Stimulated activated naive CD8-positive, alpha-beta T cell treated with anti-CD3 and anti-CD28 coated beads, Interleukin-15, Interleukin-2, amounts not matched to agents 100 ng/mL and 50 ng/mL, for 24 hours (primary cell): ENCODE results near the gene ESPL1.

Experiments used
- H3K27ac Mint-ChIP-seq: one replicate; pipeline ENCODE4 v1.8.0; 2021; ENCODE audit warnings: mild to moderate bottlenecking, mixed read lengths
- H3K27me3 Mint-ChIP-seq: one replicate; pipeline ENCODE4 v1.8.0; 2021; ENCODE audit warnings: mixed read lengths
- H3K36me3 Mint-ChIP-seq: one replicate; pipeline ENCODE4 v1.8.0; 2021; ENCODE audit warnings: low read depth, mixed read lengths
- H3K4me1 Mint-ChIP-seq: one replicate; pipeline ENCODE4 v1.8.0; 2021; ENCODE audit warnings: low read depth, mixed read lengths
- H3K4me3 Mint-ChIP-seq: one replicate; pipeline ENCODE4 v1.8.0; 2021; ENCODE audit warnings: mild to moderate bottlenecking, mixed read lengths
- H3K9me3 Mint-ChIP-seq: one replicate; pipeline ENCODE4 v1.8.0; 2021; ENCODE audit warnings: mixed read lengths

Gene ESPL1

DNA sequence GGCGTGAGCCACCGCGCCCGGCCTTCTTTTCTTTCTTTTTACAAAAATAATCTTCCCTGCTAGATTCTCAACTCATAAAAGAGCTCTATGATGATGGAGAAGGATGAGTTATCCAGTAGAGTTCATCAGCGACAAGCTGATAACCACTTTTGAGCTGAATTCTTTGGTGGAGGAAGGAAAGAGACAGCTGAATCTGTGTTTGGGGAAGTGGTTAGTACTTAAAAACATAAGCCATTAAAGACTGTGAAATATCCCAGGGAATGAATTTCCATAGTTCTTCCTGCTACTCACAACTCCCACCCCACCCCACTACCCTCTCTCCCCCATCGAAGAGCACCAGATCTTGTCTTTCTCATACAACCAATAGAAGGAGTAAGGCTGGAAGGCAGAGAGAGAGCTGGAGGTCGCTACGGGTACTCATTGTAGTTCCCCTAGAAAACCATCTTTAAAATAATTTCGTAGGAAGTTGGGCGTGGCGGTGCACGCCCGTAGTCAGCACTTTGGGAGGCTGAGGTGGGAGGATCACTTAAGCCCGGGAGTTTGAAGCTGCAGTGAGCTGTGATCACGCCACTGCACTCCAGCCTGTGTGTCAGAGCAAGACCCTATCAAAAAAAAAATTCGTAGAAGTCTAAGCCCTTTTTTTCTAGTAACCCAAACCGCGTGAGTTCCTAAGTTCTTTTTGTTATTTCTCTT is 647 bp upstream of the ESPL1 start:
- Mint-ChIP-seq H3K9me3 (no peaks in the 10 kb centered on the region), H3K36me3 (peaks cover 35% of the 10 kb centered on the region), H3K27me3 (no peaks in the 10 kb centered on the region), H3K4me1 (peaks cover 38% of the 10 kb centered on the region), H3K4me3 (peak overlapping the region; percentile 99), H3K27ac (peak overlapping the region; percentile 99)

GRCh38 chr12:53268630-53269562 is 797 bp downstream of the ESPL1 start:
- Mint-ChIP-seq H3K4me1 (peaks cover 38% of the 10 kb centered on the region), H3K27me3 (no peaks in the 10 kb centered on the region), H3K4me3 (peak overlapping the region; percentile 99), H3K36me3 (peaks cover 41% of the 10 kb centered on the region), H3K27ac (peak overlapping the region; percentile 99), H3K9me3 (no peaks in the 10 kb centered on the region)

DNA sequence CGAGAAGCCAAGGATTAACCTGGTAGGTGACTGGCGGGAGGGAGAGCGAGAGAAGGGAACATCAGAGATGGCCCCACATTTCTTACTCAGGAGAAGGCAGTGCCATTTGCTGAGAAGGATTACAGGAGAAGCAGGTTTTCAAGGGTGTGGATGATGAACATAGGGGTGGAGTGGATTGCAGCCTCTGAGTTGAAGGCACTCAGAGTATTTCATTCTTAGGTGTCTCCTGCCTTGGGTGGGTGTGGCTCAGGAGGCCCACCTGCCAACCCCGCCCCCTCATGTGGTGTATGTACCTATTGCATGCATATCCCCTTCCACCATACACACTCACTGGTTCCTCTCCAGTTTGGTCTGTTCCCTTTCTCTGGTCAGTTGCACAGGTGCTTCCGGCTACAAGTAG is 6.3 kb downstream of the ESPL1 start:
- peaks cover 12% of the 10 kb centered on the region for H3K4me1 Mint-ChIP-seq
- H3K4me3 Mint-ChIP-seq, result no peak overlapping the region
- H3K36me3 Mint-ChIP-seq, result peaks cover 69% of the 10 kb centered on the region
- no peaks in the 10 kb centered on the region for H3K27me3 Mint-ChIP-seq
- peak overlapping the region; percentile 57 for H3K27ac Mint-ChIP-seq
- no peaks in the 10 kb centered on the region for H3K9me3 Mint-ChIP-seq

DNA sequence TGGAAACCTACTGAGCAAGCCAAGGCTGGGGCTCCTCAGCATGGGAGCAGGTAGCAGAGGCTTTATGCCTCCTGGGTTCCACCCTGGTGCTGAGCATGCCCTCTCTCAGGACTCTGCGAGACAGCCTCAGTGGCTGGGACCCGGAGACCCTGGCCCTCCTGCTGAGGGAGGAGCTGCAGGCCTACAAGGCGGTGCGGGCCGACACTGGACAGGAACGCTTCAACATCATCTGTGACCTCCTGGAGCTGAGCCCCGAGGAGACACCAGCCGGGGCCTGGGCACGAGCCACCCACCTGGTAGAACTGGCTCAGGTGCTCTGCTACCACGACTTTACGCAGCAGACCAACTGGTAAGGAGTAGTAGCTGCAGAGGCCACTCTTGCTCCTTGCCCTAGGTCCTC is 8.4 kb downstream of the ESPL1 start:
- no peak overlapping the region for H3K27ac Mint-ChIP-seq
- H3K4me1 Mint-ChIP-seq, result no peaks in the 10 kb centered on the region
- H3K9me3 Mint-ChIP-seq, result no peaks in the 10 kb centered on the region
- H3K36me3 Mint-ChIP-seq, result peaks cover 62% of the 10 kb centered on the region
- H3K27me3 Mint-ChIP-seq, result no peaks in the 10 kb centered on the region
- no peak overlapping the region for H3K4me3 Mint-ChIP-seq

- Mint-ChIP-seq H3K36me3 (peaks cover 64% of the 10 kb centered on the region), H3K27me3 (no peaks in the 10 kb centered on the region), H3K4me1 (no peaks in the 10 kb centered on the region), H3K9me3 (no peaks in the 10 kb centered on the region), H3K4me3 (no peak overlapping the region), H3K27ac (no peak overlapping the region)
Measured at GRCh38 chr12:53277981-53278380, 9.9 kb downstream of the ESPL1 start.

DNA sequence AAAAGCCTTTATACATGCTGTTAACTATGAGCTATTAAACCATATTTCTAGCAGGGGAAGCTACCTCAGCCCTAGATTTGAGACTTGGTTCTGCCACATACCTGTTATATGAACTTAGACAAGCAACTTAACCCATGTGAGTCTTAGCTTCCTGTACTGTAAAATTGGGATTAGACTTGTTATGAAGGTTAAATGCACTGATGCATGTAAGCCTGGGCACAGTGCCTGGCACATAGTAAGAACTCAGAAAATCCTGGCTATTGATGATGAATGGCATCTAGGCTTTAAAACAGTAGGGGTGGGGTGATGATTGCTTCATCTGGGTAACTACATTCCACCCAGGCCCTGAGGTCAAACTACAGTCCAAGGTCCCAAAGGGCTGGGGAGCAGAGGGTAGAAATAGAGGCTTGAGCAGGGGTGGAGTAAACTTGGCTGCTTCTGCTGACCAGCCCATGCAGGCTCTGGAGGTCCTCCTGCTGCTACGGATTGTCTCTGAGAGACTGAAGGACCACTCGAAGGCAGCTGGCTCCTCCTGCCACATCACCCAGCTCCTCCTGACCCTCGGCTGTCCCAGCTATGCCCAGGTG is 11.3 kb downstream of the ESPL1 start:
- Mint-ChIP-seq H3K36me3 (peaks cover 70% of the 10 kb centered on the region), H3K4me3 (no peak overlapping the region), H3K27ac (no peak overlapping the region), H3K27me3 (no peaks in the 10 kb centered on the region), H3K9me3 (no peaks in the 10 kb centered on the region), H3K4me1 (no peaks in the 10 kb centered on the region)

- Mint-ChIP-seq H3K27me3 (no peaks in the 10 kb centered on the region), H3K4me1 (no peaks in the 10 kb centered on the region), H3K36me3 (peaks cover 66% of the 10 kb centered on the region), H3K4me3 (no peak overlapping the region), H3K9me3 (no peaks in the 10 kb centered on the region), H3K27ac (no peak overlapping the region)
Measured at GRCh38 chr12:53279888-53280498, 11.9 kb downstream of the ESPL1 start.

- Mint-ChIP-seq H3K4me3 (no peak overlapping the region), H3K4me1 (peaks cover 23% of the 10 kb centered on the region), H3K27ac (peak overlapping the region; percentile 52), H3K9me3 (no peaks in the 10 kb centered on the region), H3K27me3 (no peaks in the 10 kb centered on the region), H3K36me3 (peaks cover 61% of the 10 kb centered on the region)
Measured at GRCh38 chr12:53286448-53286847, 18.3 kb downstream of the ESPL1 start.

GRCh38 chr12:53287741-53288216 is 19.7 kb downstream of the ESPL1 start:
- peaks cover 63% of the 10 kb centered on the region for H3K36me3 Mint-ChIP-seq

GRCh38 chr12:53288322-53288721 is 20.2 kb downstream of the ESPL1 start:
- Mint-ChIP-seq H3K9me3 (no peaks in the 10 kb centered on the region), H3K36me3 (peaks cover 63% of the 10 kb centered on the region), H3K4me1 (peaks cover 24% of the 10 kb centered on the region), H3K4me3 (no peak overlapping the region), H3K27ac (peak overlapping the region; percentile 8), H3K27me3 (no peaks in the 10 kb centered on the region)

More at GRCh38 chr12:53287741-53288216, 19.7 kb downstream of the ESPL1 start:
- Mint-ChIP-seq H3K4me1 (peaks cover 24% of the 10 kb centered on the region), H3K27ac (peak overlapping the region; percentile 8), H3K27me3 (no peaks in the 10 kb centered on the region), H3K4me3 (no peak overlapping the region), H3K9me3 (no peaks in the 10 kb centered on the region)

DNA sequence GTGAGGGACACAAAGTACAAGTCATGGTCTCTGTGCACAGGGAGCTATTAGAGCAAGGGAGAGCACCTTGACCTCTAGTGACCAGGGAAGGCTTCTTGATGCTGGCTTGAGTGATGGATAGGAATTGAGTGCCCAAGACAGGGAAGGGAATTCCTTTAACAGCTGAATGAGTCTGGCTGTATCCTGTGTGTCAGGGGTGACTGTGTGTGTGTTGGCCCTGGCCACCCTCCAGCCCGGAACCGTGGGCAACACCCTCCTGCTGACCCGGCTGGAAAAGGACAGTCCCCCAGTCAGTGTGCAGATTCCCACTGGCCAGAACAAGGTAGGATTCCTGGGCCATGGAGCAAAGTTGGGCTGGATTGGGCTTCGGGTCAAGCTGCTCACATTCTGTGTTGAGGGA is 21.8 kb downstream of the ESPL1 start:
- Mint-ChIP-seq H3K27me3 (no peaks in the 10 kb centered on the region), H3K4me3 (no peak overlapping the region), H3K27ac (peak overlapping the region; percentile 77), H3K36me3 (peaks cover 64% of the 10 kb centered on the region), H3K9me3 (no peaks in the 10 kb centered on the region), H3K4me1 (peaks cover 33% of the 10 kb centered on the region)

GRCh38 chr12:53290661-53291060 is 22.6 kb downstream of the ESPL1 start:
- Mint-ChIP-seq H3K9me3 (no peaks in the 10 kb centered on the region), H3K36me3 (peaks cover 62% of the 10 kb centered on the region), H3K27ac (peak overlapping the region; percentile 77), H3K27me3 (no peaks in the 10 kb centered on the region), H3K4me1 (peaks cover 41% of the 10 kb centered on the region), H3K4me3 (peak overlapping the region; percentile 17)

GRCh38 chr12:53292426-53292825 is 24.3 kb downstream of the ESPL1 start:
- Mint-ChIP-seq H3K36me3 (peaks cover 71% of the 10 kb centered on the region), H3K4me3 (no peak overlapping the region), H3K27ac (no peak overlapping the region), H3K9me3 (no peaks in the 10 kb centered on the region), H3K4me1 (peaks cover 58% of the 10 kb centered on the region), H3K27me3 (no peaks in the 10 kb centered on the region)

DNA sequence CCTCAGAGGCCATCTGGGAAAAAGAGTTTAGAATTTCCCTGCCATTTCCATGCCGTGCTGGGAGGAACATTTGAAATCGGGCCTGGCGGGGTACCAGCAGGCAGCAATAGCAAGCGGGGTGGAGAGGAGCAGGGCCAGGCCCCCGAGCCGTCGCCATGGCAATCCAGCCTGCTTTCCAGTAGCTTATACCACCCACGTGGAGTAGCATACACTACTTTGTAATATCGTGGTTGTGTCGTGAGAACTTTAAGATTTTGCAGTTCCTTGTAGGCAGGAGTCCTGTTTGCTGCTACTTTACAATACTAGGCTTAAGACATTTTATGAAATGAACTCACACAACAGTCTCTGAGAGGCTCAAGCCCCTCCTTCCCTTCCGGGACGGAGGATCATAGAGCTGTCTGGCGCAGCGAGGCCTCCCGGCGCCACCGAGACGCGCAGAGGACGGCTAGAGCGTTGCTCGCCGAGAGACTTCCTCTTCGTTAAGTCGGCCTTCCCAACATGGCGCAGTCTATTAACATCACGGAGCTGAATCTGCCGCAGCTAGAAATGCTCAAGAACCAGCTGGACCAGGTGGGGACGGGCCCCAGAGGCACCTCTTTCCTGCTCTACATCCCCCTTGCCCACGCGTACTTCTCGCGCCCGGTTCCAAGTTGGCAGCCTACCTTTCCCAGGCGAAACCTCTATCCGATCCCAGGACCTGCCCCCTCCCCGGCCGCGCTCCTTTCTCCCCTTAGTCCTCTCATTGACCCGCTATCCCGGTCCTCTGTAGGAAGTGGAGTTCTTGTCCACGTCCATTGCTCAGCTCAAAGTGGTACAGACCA is 27.2 kb downstream of the ESPL1 start, which contains the start of gene PFDN5:
Gene PFDN5 (plus strand): TSS at position 473 of the 821 bp plus-strand sequence. CDS start 26 bp downstream, at position 499.
- peak within 1 kb of the TSS; percentile 99 for H3K4me3 Mint-ChIP-seq
- H3K27me3 Mint-ChIP-seq, result no peaks in the 10 kb centered on the region
- peaks cover 75% of the 10 kb centered on the region for H3K4me1 Mint-ChIP-seq
- H3K9me3 Mint-ChIP-seq, result no peaks in the 10 kb centered on the region
- peaks cover 77% of the 10 kb centered on the region for H3K36me3 Mint-ChIP-seq
- H3K27ac Mint-ChIP-seq, result peak within 1 kb of the TSS; percentile 99
